Endothelial cell of umbilical vein (primary cell): ENCODE data around the gene SLC36A3.

Experiments used
- CTCF ChIP-seq, 2 donors: IDR thresholded peaks; 1 replicate in 1 of 2; 2 replicates in 1 of 2; pipeline ENCODE4 v1.5.1; 2011; ENCODE audit warnings: low read length in 2 of 2, mild to moderate bottlenecking in 2 of 2, moderate library complexity in 2 of 2, control low read depth in 1 of 2, inconsistent platforms in 1 of 2, low read depth in 1 of 2; ENCODE audit not compliant: insufficient read depth in 1 of 2; ENCODE audit errors: extremely low read depth in 1 of 2
- EZH2 ChIP-seq: IDR thresholded peaks from 2 replicates; pipeline ENCODE4 v1.6.1; 2012; ENCODE audit warnings: borderline replicate concordance, low read depth, mild to moderate bottlenecking, moderate library complexity, low read length, inconsistent platforms; ENCODE audit not compliant: severe bottlenecking
- GATA2 ChIP-seq: IDR thresholded peaks from 2 replicates; pipeline ENCODE4 v1.7.0; 2011; ENCODE audit warnings: low read depth, mild to moderate bottlenecking, moderate library complexity, mixed read lengths, low read length; ENCODE audit not compliant: insufficient read length, insufficient read depth
- MYC ChIP-seq: IDR thresholded peaks from one replicate; pipeline ENCODE4 v1.6.1; 2011; ENCODE audit warnings: mild to moderate bottlenecking, low read depth, low read length
- POLR2AphosphoS5 ChIP-seq: IDR thresholded peaks from 2 replicates; pipeline ENCODE4 v1.6.1; 2012; ENCODE audit warnings: low read depth, mild to moderate bottlenecking, control low read depth, low read length, moderate library complexity; ENCODE audit not compliant: insufficient read depth

- TF ChIP-seq POLR2AphosphoS5 (no peak), CTCF (IDR thresholded peaks at IDR 0.05; ENCODE audit: extremely low read depth in 1 of 2, insufficient read depth in 1 of 2, low read depth in 1 of 2, low read length in 2 of 2) (no peak), EZH2 (no peak), GATA2 (no peak), MYC (no peak)
Observed at GRCh38 chr5:151313357-151313756, 9.8 kb upstream of the SLC36A3 start.
